Sigmoid colon (tissue), 4 donors: Measurements from ENCODE around the gene SBF2.
"Not testable (repeated sequence)": the region's sequence is repeated elsewhere in the genome, so short reads cannot be mapped to it uniquely, and the experiment has no call there.

ENCODE experiments used
- CTCF ChIP-seq, 4 experiments: fragments of 450-650 bp in 3 of 4; fragments of 200-600 bp in 1 of 4; IDR thresholded peaks; one replicate each; pipeline ENCODE4 v1.5.1; 2016 to 2019; ENCODE audit warnings: antibody characterized with exemption in 4 of 4, mild to moderate bottlenecking in 3 of 4, moderate library complexity in 2 of 4
- POLR2AphosphoS5 ChIP-seq, 4 donors: sonication (generic); formaldehyde crosslinking; IDR thresholded peaks; one replicate each; pipeline ENCODE4 v1.6.1; 2017; ENCODE audit warnings: antibody characterized with exemption in 4 of 4

GRCh38 chr11:9930562-9931331, 363.3 kb downstream of the SBF2 start:
- TF ChIP-seq CTCF, POLR2AphosphoS5 (IDR thresholded peaks at IDR 0.05): not testable (repeated sequence)
